GM12878 (cell line): ENCODE data around the gene VAV2. TPM values are rescaled to one million over a fixed set of nuclear protein-coding genes. Genes with fewer than 3 reads are reported as not detected.

Source experiments
- ATAC-seq: fragments of 200-7000 bp; cut with Tn5 transposase; 3 replicates; pipeline ENCODE4 v1.9.1; 2020; ENCODE audit warnings: mild to moderate bottlenecking, moderate library complexity
- BruUV-seq: library from RNA; stranded (reverse); fragments of 400-500 nt; replicated peaks from 2 replicates; lab custom pipeline; 2021; lab: Mats Ljungman, UMichigan
- CTCF ChIA-PET: fragments of 300-600 bp; sonication (Branson Sonifier 250); formaldehyde crosslinking; extraction: SDS; loops from one replicate; lab custom pipeline; 2021; ENCODE audit warnings: inconsistent platforms; lab: Yijun Ruan, JAX
- POLR2A ChIA-PET: fragments of 350-600 bp; formaldehyde crosslinking; extraction: SDS; loops from one replicate; lab custom pipeline; 2021; ENCODE audit warnings: inconsistent platforms; lab: Charles Lee
- RAD21 ChIA-PET: fragments of 300-600 bp; sonication (Branson Sonifier 250); formaldehyde crosslinking; loops from one replicate; lab custom pipeline; 2023; ENCODE audit warnings: antibody characterized with exemption; ENCODE audit not compliant: unreplicated experiment; lab: Charles Lee
- SMC1A ChIA-PET: fragments of 300-600 bp; sonication (Branson Sonifier 250); formaldehyde crosslinking; loops from one replicate; lab custom pipeline; 2023; ENCODE audit not compliant: unreplicated experiment, uncharacterized antibody; lab: Charles Lee
- DNase-seq: peaks from one replicate; pipeline ENCODE4 v3.0.0-alpha.2; 2011; ENCODE audit warnings: low read depth, low spot score
- FAIRE-seq: peaks from 3 replicates; lab custom pipeline; 2011; peaks lifted over from hg19 to GRCh38; lab: Jason Lieb, UNC
- H2AFZ ChIP-seq: 2 replicates; pipeline ENCODE4 v1.6.0; 2011; ENCODE audit warnings: low read depth, low read length, control low read depth; ENCODE audit not compliant: control insufficient read depth
- H3K27ac ChIP-seq: 2 replicates; pipeline ENCODE4 v1.5.1; 2011; ENCODE audit warnings: control low read depth; ENCODE audit not compliant: control insufficient read depth, insufficient read depth
- H3K27me3 ChIP-seq, 2 experiments: replicated peaks in 1 of 2; 2 replicates each; pipeline versions ENCODE4 v1.6.0 to v1.6.1; 2011; ENCODE audit warnings: low read length in 1 of 2; ENCODE audit not compliant: control insufficient read depth in 2 of 2, insufficient read depth in 2 of 2
- H3K36me3 ChIP-seq, 2 experiments: 2 replicates each; pipeline ENCODE4 v1.5.1; 2011; ENCODE audit warnings: low read length in 1 of 2; ENCODE audit not compliant: control insufficient read depth in 2 of 2, insufficient read depth in 2 of 2
- H3K4me1 ChIP-seq: 2 replicates; pipeline ENCODE4 v1.6.1; 2011; ENCODE audit warnings: mild to moderate bottlenecking, low read length, moderate library complexity, mixed read lengths; ENCODE audit not compliant: control insufficient read depth, insufficient read depth
- H3K4me2 ChIP-seq: 2 replicates; pipeline ENCODE4 v1.6.0; 2011; ENCODE audit warnings: control low read depth; ENCODE audit not compliant: control insufficient read depth, insufficient read depth
- H3K4me3 ChIP-seq: fragments of 200-600 bp; sonication (generic); 2 replicates; pipeline ENCODE4 v1.5.1; 2016
- H3K79me2 ChIP-seq: 2 replicates; pipeline ENCODE4 v1.6.0; 2011; ENCODE audit warnings: low read length; ENCODE audit not compliant: control insufficient read depth, insufficient read depth
- H3K9ac ChIP-seq: 2 replicates; pipeline ENCODE4 v1.8.0; 2011; ENCODE audit warnings: low read length, control low read depth, mixed read lengths; ENCODE audit not compliant: control insufficient read depth, insufficient read depth
- H3K9me3 ChIP-seq: replicated peaks from 3 replicates; pipeline ENCODE4 v1.5.1; 2011; ENCODE audit warnings: mild to moderate bottlenecking, low read length; ENCODE audit not compliant: control insufficient read depth, insufficient read depth
- H4K20me1 ChIP-seq: 2 replicates; pipeline ENCODE4 v1.6.0; 2011; ENCODE audit not compliant: control insufficient read depth, insufficient read depth
- BRCA1 ChIP-seq: IDR thresholded peaks from 2 replicates; pipeline ENCODE4 v1.6.1; 2011; ENCODE audit warnings: low read depth, low read length, improper control_type of control experiment
- CHD1 ChIP-seq: IDR thresholded peaks from 2 replicates; pipeline ENCODE4 v1.6.1; 2012; ENCODE audit warnings: low read depth, low read length, improper control_type of control experiment
- HDGF ChIP-seq: fragments of 450-650 bp; IDR thresholded peaks from 2 replicates; pipeline ENCODE4 v1.6.1; 2016; ENCODE audit warnings: antibody characterized with exemption
- IRF5 ChIP-seq: fragments of 450-650 bp; IDR thresholded peaks from 2 replicates; pipeline ENCODE4 v1.6.1; 2017; ENCODE audit warnings: borderline replicate concordance
- MTA2 ChIP-seq: fragments of 450-650 bp; IDR thresholded peaks from 2 replicates; pipeline ENCODE4 v1.6.1; 2016; ENCODE audit warnings: low read depth, mild to moderate bottlenecking, moderate library complexity
- RELA ChIP-seq: fragments of 450-650 bp; IDR thresholded peaks from 2 replicates; pipeline ENCODE4 v1.8.0; 2014; ENCODE audit warnings: borderline replicate concordance; ENCODE audit not compliant: partially characterized antibody
- SPI1 ChIP-seq: IDR thresholded peaks from 2 replicates; pipeline ENCODE4 v1.6.1; 2011; ENCODE audit warnings: low read depth, mild to moderate bottlenecking, low read length, moderate library complexity, borderline replicate concordance; ENCODE audit not compliant: insufficient read depth
- TBL1XR1 ChIP-seq: IDR thresholded peaks from 2 replicates; pipeline ENCODE4 v1.6.1; 2012; ENCODE audit warnings: low read depth, low read length, improper control_type of control experiment
- TCF3 ChIP-seq: IDR thresholded peaks from 2 replicates; pipeline ENCODE4 v1.6.1; 2012; ENCODE audit warnings: low read depth, mild to moderate bottlenecking, low read length, borderline replicate concordance; ENCODE audit not compliant: insufficient read depth
- TCF7 ChIP-seq: IDR thresholded peaks from 2 replicates; pipeline ENCODE4 v1.6.1; 2014; ENCODE audit warnings: antibody characterized with exemption, borderline replicate concordance
- YBX1 ChIP-seq: fragments of 450-650 bp; IDR thresholded peaks from 2 replicates; pipeline ENCODE4 v1.6.1; 2016; ENCODE audit warnings: antibody characterized with exemption
- YY1 ChIP-seq: IDR thresholded peaks from 2 replicates; pipeline ENCODE4 v1.6.1; 2011; ENCODE audit warnings: low read depth, mild to moderate bottlenecking, low read length
- ZBTB40 ChIP-seq: fragments of 450-650 bp; IDR thresholded peaks from 2 replicates; pipeline ENCODE4 v1.6.1; 2016; ENCODE audit warnings: mild to moderate bottlenecking, moderate library complexity, borderline replicate concordance
- WGBS: methylation state at CpG from one replicate; pipeline ENCODE4 v1.1.6; 2016; ENCODE audit warnings: low lambda C conversion rate; ENCODE audit not compliant: insufficient replicate concordance, insufficient coverage; ENCODE audit errors: missing lambda C conversion rate; 5-methylcytosine and 5-hydroxymethylcytosine counted together
- in situ Hi-C: fragments of 300-500 bp; cut with MboI; formaldehyde crosslinking; loops from 9 replicates; pipeline ENCODE4 v1.14.3; 2018; ENCODE audit warnings: mixed read lengths
- intact Hi-C: fragments of 100-400 bp; cut with micrococcal nuclease; formaldehyde crosslinking; loops from one replicate; pipeline ENCODE4 v1.14.2; 2022; ENCODE audit not compliant: unreplicated experiment
- polyA plus RNA-seq, 11 experiments: library from polyadenylated mRNA; depleted of rRNA in 4 of 11; unstranded in 6 of 11; stranded (reverse) in 5 of 11; fragments of >200 nt; fragmentation: Nextera tagmentation in 4 of 11; fragmentation: Illumina TruSeq in 1 of 11; extraction: Ambion mirVana in 4 of 11; extraction: Trizol in 1 of 11; gene quantifications; 1 replicate in 1 of 11; 2 replicates in 10 of 11; pipeline versions ENCODE4 v1.2.1 to v1.2.3, GENCODE V29; 2011 to 2016; ENCODE audit warnings: inconsistent platforms in 2 of 11, missing spikeins in 2 of 11, low read depth in 1 of 11
- total RNA-seq, 4 experiments: library from RNA; depleted of rRNA in 3 of 4; stranded (reverse); fragments of >200 nt in 3 of 4; fragmentation: Illumina TruSeq in 1 of 4; extraction: Trizol in 1 of 4; gene quantifications; 2 replicates each; pipeline versions ENCODE4 v1.2.1 to v1.2.3, GENCODE V29; 2013 to 2021

The VAV2 gene
- total and polyA plus RNA-seq, 10 of the 15 experiments (the other 5 are each of a cell fraction or from before 2014, with no cell fraction given) = 0.13 to 43.9 (median 16.9) TPM

- Histone ChIP-seq H3K4me1 (no peaks in the 10 kb centered on the region), H4K20me1 (no peaks in the 10 kb centered on the region), H3K36me3 (peaks cover 0 to 9% of the 10 kb centered on the region in 2 experiments; a peak in 3 of 4 replicates), H2AFZ (no peak overlapping the region), H3K27me3 (no peaks in the 10 kb centered on the region), H3K79me2 (peaks cover 3% of the 10 kb centered on the region), H3K4me3 (no peak overlapping the region), H3K27ac (no peak overlapping the region), H3K9me3 (no peaks in the 10 kb centered on the region), H3K4me2 (no peak overlapping the region), H3K9ac (no peak overlapping the region)
- ATAC-seq (no peak), DNase-seq (no peak), FAIRE-seq (no peak)
- 95% methylated on average over 6 of the region's 6 CpGs for WGBS
- POLR2A ChIA-PET = no interaction called here
- TF ChIP-seq YY1 = no peak
- 0 out of 2 replicates have a peak, but pooled peaks have one; percentile 36 for TF ChIP-seq HDGF
- RAD21 ChIA-PET = no interaction called here
- intact Hi-C loops (no loop called here), in situ Hi-C loops (no loop called here)
- BruUV-seq = TSS peak; percentile 53
- CTCF ChIA-PET = no interaction called here
- SMC1A ChIA-PET = no interaction called here
These were observed 58.6 kb downstream of the VAV2 start for GRCh38 chr9:133933426-133934026.

- FAIRE-seq (no peak), ATAC-seq (no peak), DNase-seq (no peak)
- Histone ChIP-seq H3K36me3 (peaks cover 0 to 7% of the 10 kb centered on the region in 2 experiments; a peak in 3 of 4 replicates), H3K9me3 (no peaks in the 10 kb centered on the region; the same call in 2 of the 3 replicates), H3K27me3 (no peaks in the 10 kb centered on the region), H2AFZ (no peak overlapping the region), H3K27ac (no peak overlapping the region), H3K79me2 (peaks cover 11% of the 10 kb centered on the region), H3K4me3 (no peak overlapping the region), H3K9ac (no peak overlapping the region), H3K4me1 (peaks cover 4% of the 10 kb centered on the region), H4K20me1 (no peaks in the 10 kb centered on the region; the same call in 1 of the 2 replicates), H3K4me2 (no peak overlapping the region)
- in situ Hi-C loops (no loop called here), intact Hi-C loops (no loop called here)
- WGBS = 97% methylated on average over 9 of the region's 9 CpGs
- ChIA-PET CTCF (no interaction called here), POLR2A (no interaction called here), SMC1A (no interaction called here), RAD21 (no interaction called here)
- no TSS peak for BruUV-seq
- TF ChIP-seq YBX1 (no peak), CHD1 (no peak), BRCA1 (no peak), RELA (no peak), SPI1 (no peak), TCF7 (no peak), IRF5 (no peak), ZBTB40 (no peak), MTA2 (no peak), TBL1XR1 (no peak), TCF3 (no peak)
These were observed 59.5 kb downstream of the VAV2 start for GRCh38 chr9:133932633-133933032.
